Rectal smooth muscle tissue (tissue), 1 donor: Measurements from ENCODE around the gene KIAA0513.

ENCODE experiments used
- H3K27ac ChIP-seq: one replicate; pipeline ENCODE4 v1.7.0; 2013; ENCODE audit warnings: low read depth, low read length, inconsistent platforms
- H3K27me3 ChIP-seq: one replicate; pipeline ENCODE4 v1.7.0; 2013; ENCODE audit warnings: low read length; ENCODE audit not compliant: control insufficient read depth, insufficient read depth
- H3K36me3 ChIP-seq: one replicate; pipeline ENCODE4 v1.7.0; 2013; ENCODE audit warnings: low read length; ENCODE audit not compliant: control insufficient read depth, insufficient read depth
- H3K4me1 ChIP-seq: one replicate; pipeline ENCODE4 v1.7.0; 2013; ENCODE audit warnings: low read length; ENCODE audit not compliant: control insufficient read depth, insufficient read depth
- H3K4me3 ChIP-seq: one replicate; pipeline ENCODE4 v1.7.0; 2013; ENCODE audit warnings: low read length
- H3K9ac ChIP-seq: one replicate; pipeline ENCODE4 v1.7.0; 2013; ENCODE audit warnings: low read length

Gene KIAA0513

DNA sequence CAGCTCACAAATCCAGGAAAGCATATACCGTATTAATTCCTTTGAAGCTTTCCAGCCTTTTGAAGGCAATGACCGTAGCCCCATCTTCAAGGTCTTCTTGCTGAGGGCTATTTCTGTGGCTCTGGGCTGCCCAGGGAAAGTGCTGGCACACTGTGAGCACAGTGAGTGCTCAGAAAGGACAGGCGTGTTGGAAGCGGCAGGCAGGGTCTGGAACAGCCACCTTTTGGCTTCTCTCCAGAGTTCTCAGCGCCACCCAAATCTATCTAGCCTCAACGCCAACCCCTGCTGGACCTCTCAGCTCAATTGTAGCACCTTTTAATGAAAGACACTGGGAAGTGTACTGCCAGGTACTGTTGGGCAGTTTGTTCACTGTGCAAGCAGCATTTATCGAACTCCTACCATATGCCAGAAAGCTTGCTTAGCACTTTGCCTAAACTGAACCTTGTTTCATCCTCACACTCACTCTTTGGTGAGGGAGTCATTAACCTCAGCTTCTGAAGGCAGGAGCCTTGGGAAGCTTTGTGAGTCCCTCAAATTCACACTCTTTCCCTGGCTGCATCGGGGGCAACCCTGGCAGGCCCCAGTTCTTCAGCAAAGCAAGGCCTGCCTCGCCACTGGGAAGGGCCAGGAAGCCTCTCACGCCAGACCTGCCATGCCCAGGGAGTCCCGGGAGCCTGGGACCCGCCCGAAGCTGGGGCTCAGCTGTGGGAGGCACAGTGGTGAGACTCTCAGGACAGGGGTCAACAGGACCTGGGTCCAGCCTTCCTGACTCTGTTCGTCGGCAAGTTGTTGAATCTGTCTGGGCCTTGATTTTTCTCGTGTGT lies 98.2 kb downstream of the KIAA0513 start:
- no peak overlapping the region for H3K9ac ChIP-seq
- no peaks in the 10 kb centered on the region for H3K27me3 ChIP-seq
- H3K4me3 ChIP-seq: no peak overlapping the region
- H3K27ac ChIP-seq: no peak overlapping the region
- H3K36me3 ChIP-seq: no peaks in the 10 kb centered on the region
- H3K4me1 ChIP-seq: peaks cover 9% of the 10 kb centered on the region

DNA sequence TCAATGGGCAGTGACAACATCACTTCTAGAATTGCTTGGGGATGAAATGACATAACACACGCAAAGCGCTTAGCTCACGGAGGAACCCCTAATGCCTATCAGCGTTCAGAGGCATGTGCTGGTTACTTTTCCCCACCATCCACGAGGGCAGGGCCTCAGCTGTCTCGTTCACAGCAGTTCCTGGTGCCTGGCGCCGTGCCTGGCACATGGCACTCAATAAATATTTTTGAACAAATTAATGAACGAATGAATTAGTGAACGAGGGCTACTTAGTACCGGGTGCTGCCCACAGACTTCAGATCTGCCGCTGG lies 98.8 kb downstream of the KIAA0513 start:
- H3K27me3 ChIP-seq: no peaks in the 10 kb centered on the region
- H3K36me3 ChIP-seq: no peaks in the 10 kb centered on the region
- H3K4me1 ChIP-seq: peaks cover 13% of the 10 kb centered on the region
- no peak overlapping the region for H3K4me3 ChIP-seq
- no peak overlapping the region for H3K27ac ChIP-seq
- no peak overlapping the region for H3K9ac ChIP-seq

GRCh38 chr16:85126705-85127378 lies 99.2 kb downstream of the KIAA0513 start:
- Histone ChIP-seq H3K27ac (no peak overlapping the region), H3K9ac (no peak overlapping the region), H3K27me3 (no peaks in the 10 kb centered on the region), H3K36me3 (no peaks in the 10 kb centered on the region), H3K4me1 (peaks cover 13% of the 10 kb centered on the region), H3K4me3 (no peak overlapping the region)

DNA sequence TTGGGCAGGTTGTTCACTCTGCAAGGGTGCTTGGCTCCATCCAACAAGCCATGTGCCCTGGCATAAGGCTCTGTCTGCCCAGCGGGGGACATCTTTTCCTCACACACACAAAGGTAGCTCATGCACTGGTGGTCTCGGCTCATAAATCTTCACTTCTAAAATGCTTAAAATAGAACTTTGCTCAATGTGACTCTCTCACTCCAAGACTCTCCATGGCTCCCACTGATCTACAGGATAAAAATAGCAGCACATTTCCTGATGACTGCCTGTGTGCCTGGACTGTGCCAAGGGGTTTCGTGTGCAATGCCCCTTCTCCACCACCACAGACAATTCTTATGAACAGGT lies 99.8 kb downstream of the KIAA0513 start:
- Histone ChIP-seq H3K4me3 (no peak overlapping the region), H3K36me3 (no peaks in the 10 kb centered on the region), H3K4me1 (peaks cover 13% of the 10 kb centered on the region), H3K9ac (no peak overlapping the region), H3K27me3 (no peaks in the 10 kb centered on the region), H3K27ac (no peak overlapping the region)

GRCh38 chr16:85128079-85128837 lies 100.7 kb downstream of the KIAA0513 start:
- no peak overlapping the region for H3K4me3 ChIP-seq
- no peak overlapping the region for H3K27ac ChIP-seq
- peaks cover 13% of the 10 kb centered on the region for H3K4me1 ChIP-seq
- no peaks in the 10 kb centered on the region for H3K36me3 ChIP-seq
- no peaks in the 10 kb centered on the region for H3K27me3 ChIP-seq
- H3K9ac ChIP-seq: no peak overlapping the region

DNA sequence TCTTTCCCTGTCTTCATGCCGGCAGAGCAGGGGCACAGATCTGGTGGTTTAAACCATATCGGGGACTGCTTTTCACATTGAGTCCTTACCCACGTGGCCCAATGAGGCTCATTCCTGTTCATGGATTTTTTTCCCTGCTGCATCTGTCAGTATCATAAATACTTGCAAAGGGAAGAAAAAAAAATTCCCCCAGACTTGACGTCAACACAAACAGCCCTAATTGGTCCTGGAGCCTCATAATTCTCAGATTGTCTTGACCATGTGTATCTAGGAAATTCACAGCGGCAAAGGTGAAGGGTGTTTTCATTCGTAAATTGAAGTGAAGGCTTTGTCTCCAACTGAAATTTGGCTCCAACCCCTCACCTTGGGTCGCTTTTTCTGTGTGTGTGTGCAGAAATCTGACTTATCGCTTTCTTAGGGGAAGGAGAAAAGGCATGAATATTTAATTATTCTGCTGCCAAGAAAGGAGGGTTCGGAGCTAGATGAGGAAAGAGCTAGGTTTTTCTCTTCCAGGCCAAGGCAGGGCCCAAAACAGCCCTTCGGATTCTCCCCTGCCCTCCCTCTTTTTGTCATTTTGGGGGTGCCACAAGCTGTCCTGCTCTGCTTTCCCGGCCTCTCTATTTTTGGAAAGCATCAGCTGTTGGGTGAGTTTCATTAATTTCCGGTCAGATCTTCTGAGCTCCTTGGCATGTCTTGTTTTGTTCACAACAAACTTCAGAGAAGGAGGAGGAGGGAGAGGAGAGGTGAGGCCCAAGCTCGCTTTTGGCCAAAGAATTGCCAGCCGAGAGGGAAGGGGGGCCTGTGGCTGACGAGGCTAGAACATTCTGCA lies 102.5 kb downstream of the KIAA0513 start:
- Histone ChIP-seq H3K9ac (no peak overlapping the region), H3K4me3 (no peak overlapping the region), H3K27me3 (no peaks in the 10 kb centered on the region), H3K36me3 (no peaks in the 10 kb centered on the region), H3K27ac (peak overlapping the region; percentile 53), H3K4me1 (peaks cover 13% of the 10 kb centered on the region)

DNA sequence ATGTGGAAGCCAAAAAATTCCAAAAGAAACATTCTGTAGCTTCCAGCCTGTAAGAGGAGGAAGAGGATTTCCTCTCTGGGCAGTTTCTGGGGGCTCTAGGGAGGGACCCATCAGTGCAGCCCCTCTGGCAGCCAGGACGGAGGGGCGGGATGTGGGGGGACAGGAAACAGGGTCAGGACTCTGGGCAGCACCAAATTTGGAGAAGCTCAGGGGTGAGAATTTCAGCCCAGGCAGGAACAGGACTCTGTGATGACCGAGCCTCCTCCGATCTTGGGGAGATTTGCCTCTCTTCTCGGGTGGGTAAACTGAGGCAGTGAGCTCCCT lies 103.1 kb downstream of the KIAA0513 start:
- Histone ChIP-seq H3K4me3 (no peak overlapping the region), H3K9ac (no peak overlapping the region), H3K4me1 (peaks cover 13% of the 10 kb centered on the region), H3K27me3 (no peaks in the 10 kb centered on the region), H3K27ac (peak overlapping the region; percentile 53), H3K36me3 (no peaks in the 10 kb centered on the region)

DNA sequence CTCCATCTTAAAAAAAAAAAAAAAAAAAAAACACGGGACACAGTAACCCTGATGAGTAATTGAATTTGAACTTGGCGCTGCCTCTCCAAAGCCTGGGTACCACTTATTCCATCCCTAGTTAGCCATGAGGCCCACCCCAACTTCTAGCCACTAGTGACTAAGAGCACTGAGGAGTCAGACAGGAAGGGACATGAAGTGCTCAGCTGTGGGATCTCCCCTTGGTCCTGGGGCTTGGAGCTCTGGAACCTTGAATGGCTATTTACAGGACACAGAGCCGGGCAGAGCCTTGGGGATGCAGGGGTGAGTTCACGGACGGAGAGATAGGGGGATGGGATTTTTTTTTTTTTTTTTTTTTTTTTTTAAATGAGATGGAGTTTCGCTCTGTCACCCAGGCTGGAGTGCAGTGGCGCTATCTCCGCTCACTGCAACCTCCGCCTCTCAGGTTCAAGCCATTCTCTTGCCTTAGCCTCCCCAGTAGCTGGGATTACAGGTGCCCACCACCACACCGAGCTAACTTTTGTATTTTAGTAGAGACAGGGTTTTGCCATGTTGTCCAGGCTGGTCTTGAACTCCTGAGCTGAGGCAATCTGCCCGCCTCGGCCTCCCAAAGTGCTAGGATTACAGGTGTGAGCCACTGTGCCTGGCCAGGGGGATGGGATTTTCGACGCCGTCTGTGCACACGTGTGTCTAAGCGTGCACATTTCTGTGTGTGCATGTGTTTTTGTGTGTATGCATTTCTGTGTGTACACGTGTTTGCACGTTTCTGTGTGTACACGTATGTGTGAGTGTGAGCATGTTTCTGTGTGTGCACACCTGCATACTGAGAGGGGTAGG lies 105.1 kb downstream of the KIAA0513 start:
- no peak overlapping the region for H3K9ac ChIP-seq
- peaks cover 24% of the 10 kb centered on the region for H3K4me1 ChIP-seq
- no peak overlapping the region for H3K4me3 ChIP-seq
- no peaks in the 10 kb centered on the region for H3K36me3 ChIP-seq
- H3K27me3 ChIP-seq: no peaks in the 10 kb centered on the region
- no peak overlapping the region for H3K27ac ChIP-seq

DNA sequence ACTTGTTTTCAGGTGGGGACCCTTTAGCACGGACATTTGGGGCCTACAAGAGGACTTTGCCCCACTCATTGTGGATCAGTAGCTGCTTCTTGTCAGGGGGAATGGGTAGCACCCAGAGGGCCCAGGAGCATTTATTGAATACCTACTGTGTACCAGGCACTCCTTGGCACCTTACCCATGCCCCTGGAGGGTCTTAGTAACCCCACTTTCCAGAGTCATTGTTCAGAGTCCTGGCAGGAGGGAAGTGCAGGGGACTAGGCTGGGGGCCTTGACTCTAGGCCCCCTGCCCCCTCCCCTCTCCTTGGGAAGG lies 105.7 kb downstream of the KIAA0513 start:
- no peaks in the 10 kb centered on the region for H3K27me3 ChIP-seq
- H3K4me3 ChIP-seq: no peak overlapping the region
- H3K27ac ChIP-seq: no peak overlapping the region
- H3K36me3 ChIP-seq: no peaks in the 10 kb centered on the region
- H3K4me1 ChIP-seq: peaks cover 25% of the 10 kb centered on the region
- H3K9ac ChIP-seq: no peak overlapping the region

DNA sequence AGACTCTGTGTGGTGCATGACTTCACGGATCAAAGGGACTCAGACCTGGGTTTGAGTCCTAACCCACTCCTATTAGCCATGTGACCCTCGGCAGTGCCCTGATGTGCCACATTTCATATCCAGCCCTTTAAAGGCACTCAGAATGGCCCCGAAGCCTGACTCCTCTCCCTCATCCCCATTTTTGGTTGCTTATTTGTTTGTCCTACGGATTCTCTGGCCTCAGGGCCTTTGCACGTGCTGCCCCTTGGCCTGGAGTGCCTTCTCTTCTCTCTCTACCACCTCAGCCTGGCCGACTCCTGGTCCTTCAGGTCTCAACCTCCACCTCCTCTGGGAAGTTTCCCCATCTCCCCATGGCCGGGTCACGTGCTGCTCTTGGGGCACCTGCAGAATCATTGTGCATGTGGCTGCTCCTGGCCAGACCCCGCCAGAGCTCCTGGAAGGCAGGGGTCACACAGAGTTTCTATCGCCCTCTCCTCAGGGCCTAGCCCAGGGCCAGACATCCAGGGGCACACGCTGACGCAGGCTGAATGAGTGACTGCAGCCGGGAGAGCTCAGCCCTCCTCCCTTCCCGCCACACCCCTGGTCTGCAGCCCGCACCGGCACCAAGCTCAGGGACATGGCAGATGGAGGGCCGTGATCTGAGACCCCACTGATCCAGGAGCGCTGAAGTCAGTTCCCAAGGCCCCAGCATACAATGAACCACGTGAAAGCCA lies 106.6 kb downstream of the KIAA0513 start:
- Histone ChIP-seq H3K4me3 (no peak overlapping the region), H3K27me3 (no peaks in the 10 kb centered on the region), H3K27ac (no peak overlapping the region), H3K4me1 (peaks cover 28% of the 10 kb centered on the region), H3K9ac (no peak overlapping the region), H3K36me3 (no peaks in the 10 kb centered on the region)

GRCh38 chr16:85134789-85135142 lies 107.2 kb downstream of the KIAA0513 start:
- Histone ChIP-seq H3K9ac (no peak overlapping the region), H3K4me3 (no peak overlapping the region), H3K27me3 (no peaks in the 10 kb centered on the region), H3K36me3 (no peaks in the 10 kb centered on the region), H3K4me1 (peaks cover 28% of the 10 kb centered on the region), H3K27ac (no peak overlapping the region)
